ENCODE results near the gene TMIGD2.
"Not testable (repeated sequence)": the region's sequence is repeated elsewhere in the genome, so short reads cannot be mapped to it uniquely, and the experiment has no call there.

TMIGD2 gene

DNA sequence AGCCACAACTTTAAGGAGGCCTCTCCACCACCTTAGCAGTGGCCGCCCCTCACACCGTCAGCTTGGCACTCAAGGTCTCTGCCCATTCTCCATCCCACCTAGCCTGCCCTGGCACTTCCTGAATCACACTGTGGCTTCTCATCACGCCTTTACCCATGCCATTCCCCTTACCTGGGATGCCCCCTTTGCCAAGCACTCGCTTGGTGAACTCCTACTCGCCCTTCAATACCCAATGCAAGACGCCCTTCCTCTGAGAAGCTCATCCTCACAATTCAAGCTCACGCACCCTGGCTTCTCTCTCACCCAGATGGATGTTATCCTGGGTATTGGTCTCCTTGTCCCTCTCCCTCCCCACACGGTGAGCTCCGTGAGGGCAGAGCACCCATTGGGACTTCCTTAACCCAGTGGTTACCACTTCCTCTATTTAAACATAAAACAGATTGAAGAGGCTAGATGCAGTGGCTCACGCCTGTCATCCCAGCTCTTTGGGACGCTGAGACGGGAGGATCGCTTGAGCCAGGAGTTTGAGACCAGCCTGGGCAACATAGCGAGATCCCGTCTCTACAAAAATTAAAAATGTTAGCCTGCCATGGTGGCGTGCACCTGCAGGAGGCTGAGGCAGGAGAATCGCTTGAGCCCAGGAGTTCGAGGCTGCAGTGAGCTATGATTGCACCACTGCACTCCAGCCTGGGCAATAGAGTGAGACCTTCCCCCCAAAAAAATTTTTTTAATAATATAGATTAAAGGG lies 35.8 kb downstream of the TMIGD2 start:
- no peak for DNase-seq (ENCODE audit: low spot score)

DNA sequence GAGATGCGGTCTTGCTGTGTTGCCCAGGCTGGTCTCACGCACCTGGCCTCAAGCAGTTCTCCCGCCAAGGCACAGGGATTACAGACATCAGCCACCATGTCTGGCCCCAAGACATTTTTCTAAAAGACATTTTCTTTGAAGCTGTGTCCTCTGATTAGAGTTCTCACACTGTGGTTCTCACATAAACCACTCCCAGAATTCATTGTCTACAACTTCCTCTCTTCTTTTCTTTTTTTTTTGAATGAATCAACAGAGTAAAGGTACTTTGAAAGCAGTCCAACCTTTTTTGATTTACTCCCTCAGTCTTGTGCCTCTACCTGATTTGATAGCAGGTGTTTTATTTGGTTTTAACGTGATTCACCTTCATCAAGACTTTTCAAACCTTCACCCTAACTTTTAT lies 37.4 kb downstream of the TMIGD2 start:
- no peak for DNase-seq (ENCODE audit: low spot score)

GRCh38 chr19:4260613-4261191 lies 41.5 kb downstream of the TMIGD2 start:
- DNase-seq (ENCODE audit: low spot score): no peak

DNA sequence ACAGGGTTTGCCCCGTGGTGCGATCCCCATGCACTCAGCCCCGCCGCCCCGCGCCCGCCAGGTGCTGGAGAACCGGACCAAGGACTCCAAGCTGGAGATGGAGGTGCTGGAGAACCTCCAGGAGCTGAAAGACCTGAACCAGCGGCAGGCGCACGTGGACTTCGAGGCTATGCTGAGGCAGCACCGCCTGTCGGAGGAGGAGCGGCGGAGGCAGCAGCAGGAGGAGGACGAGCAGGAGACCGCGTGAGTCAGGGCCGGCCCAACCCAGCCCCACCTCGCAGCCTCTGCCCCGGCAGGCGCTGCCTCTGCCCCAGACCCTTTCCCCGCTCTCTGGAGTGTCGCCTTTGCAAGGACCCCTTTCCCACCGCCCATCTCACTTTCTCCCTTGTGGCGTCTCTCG lies 44.0 kb downstream of the TMIGD2 start:
- no peak for DNase-seq (ENCODE audit: low spot score)

GRCh38 chr19:4257025-4257424 lies 45.2 kb downstream of the TMIGD2 start:
- no peak for DNase-seq (ENCODE audit: low spot score)

DNA sequence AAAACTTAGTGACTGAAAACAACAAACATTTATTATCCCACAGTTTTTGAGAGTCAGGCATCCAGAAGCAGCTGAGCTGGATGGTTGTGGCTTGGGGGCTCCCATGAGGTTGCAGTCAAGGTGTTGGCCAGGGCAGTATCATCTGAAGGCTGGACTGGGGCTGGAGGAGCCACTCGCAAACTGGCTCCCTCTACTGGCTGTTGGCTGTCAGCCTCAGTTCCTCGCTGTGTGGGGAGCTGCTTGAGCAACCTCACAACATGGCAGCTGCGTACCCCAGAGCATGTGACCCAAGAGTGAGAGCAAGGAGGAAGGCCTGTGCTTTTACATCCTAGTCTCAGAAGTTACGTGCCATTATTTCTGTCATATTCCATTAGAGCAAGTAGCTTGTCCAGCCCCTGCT lies 45.6 kb downstream of the TMIGD2 start:
- no peak for DNase-seq (ENCODE audit: low spot score)

GRCh38 chr19:4246767-4247593 lies 55.2 kb downstream of the TMIGD2 start, which contains the start of gene YJU2:
TSS of gene YJU2 (plus strand) at chr19:4247080. CDS start at chr19:4247147, 67 bp downstream.
- peak; percentile 96 for DNase-seq (ENCODE audit: low spot score)

DNA sequence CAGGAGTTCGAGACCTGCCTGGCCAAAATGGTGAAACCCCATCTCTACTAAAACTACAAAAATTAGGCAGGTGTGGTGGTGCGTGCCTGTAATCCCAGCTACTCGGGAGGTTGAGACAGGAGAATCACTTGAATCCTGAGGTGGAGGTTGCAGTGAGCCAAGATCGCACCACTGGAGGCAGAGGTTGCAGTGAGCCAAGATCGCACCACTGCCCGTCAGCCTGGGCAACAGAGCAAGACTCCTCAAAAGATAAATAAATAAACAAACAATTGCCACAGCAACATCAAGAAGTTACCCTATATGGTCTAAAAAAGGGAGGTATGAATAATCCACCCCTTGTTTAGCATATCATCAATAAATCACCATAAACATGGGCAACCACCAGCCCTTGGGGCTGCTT lies 56.3 kb downstream of the TMIGD2 start:
- DNase-seq (ENCODE audit: low spot score): not testable (repeated sequence)
